Karpas-422 (cell line): Measurements from ENCODE around the gene KBTBD13. TPM values are rescaled to one million over a fixed set of nuclear protein-coding genes. Genes with fewer than 3 reads are reported as not detected.
A peak's percentile ranks its signal among the peaks of the same experiment; 100 is the strongest.
"Not testable (repeated sequence)": the region's sequence is repeated elsewhere in the genome, so short reads cannot be mapped to it uniquely, and the experiment has no call there.

Source experiments
- DNase-seq: peaks from one replicate; pipeline ENCODE4 v3.0.0-alpha.2; 2015
- H2AFZ ChIP-seq: fragments of 200-600 bp; sonication (generic); 2 replicates; pipeline ENCODE4 v1.6.1; 2014; ENCODE audit warnings: antibody characterized with exemption, low read length, mixed read lengths
- H3K27ac ChIP-seq: fragments of 200-600 bp; sonication (generic); 2 replicates; pipeline ENCODE4 v1.5.1; 2014; ENCODE audit warnings: mild to moderate bottlenecking, low read length, moderate library complexity
- H3K27me3 ChIP-seq: fragments of 200-600 bp; sonication (generic); 2 replicates; pipeline ENCODE4 v1.6.1; 2014; ENCODE audit warnings: low read length, mixed read lengths
- H3K36me3 ChIP-seq: fragments of 200-600 bp; sonication (generic); 2 replicates; pipeline ENCODE4 v1.6.1; 2014; ENCODE audit warnings: low read length, mixed read lengths; ENCODE audit not compliant: insufficient read depth
- H3K4me1 ChIP-seq: fragments of 200-600 bp; sonication (generic); 2 replicates; pipeline ENCODE4 v1.6.1; 2014; ENCODE audit warnings: mild to moderate bottlenecking, low read length, mixed read lengths
- H3K4me2 ChIP-seq: fragments of 200-600 bp; sonication (generic); 2 replicates; pipeline ENCODE4 v1.6.1; 2014; ENCODE audit warnings: low read length, low read depth, mild to moderate bottlenecking; ENCODE audit not compliant: poor library complexity, severe bottlenecking
- H3K4me3 ChIP-seq: fragments of 200-600 bp; sonication (generic); 2 replicates; pipeline ENCODE4 v1.5.1; 2014; ENCODE audit warnings: mild to moderate bottlenecking, antibody characterized with exemption, low read length, mixed read lengths
- H3K79me2 ChIP-seq: fragments of 200-600 bp; sonication (generic); 2 replicates; pipeline ENCODE4 v1.6.1; 2014; ENCODE audit warnings: mild to moderate bottlenecking, low read length, mixed read lengths
- H3K9ac ChIP-seq: fragments of 200-600 bp; sonication (generic); 2 replicates; pipeline ENCODE4 v1.6.0; 2014; ENCODE audit warnings: low read length
- H3K9me2 ChIP-seq: fragments of 200-600 bp; sonication (generic), shearing (Covaris generic); replicated peaks from 2 replicates; pipeline ENCODE4 v1.6.0; 2014; ENCODE audit warnings: mild to moderate bottlenecking, low read length, moderate library complexity; ENCODE audit not compliant: insufficient read depth
- H3K9me3 ChIP-seq: fragments of 300-700, 200-600 bp; sonication (generic); 2 replicates; pipeline ENCODE4 v1.6.1; 2014; ENCODE audit warnings: low read length, mixed read lengths
- H4K20me1 ChIP-seq: fragments of 200-600 bp; sonication (generic); 2 replicates; pipeline ENCODE4 v1.6.1; 2014; ENCODE audit warnings: mild to moderate bottlenecking, antibody characterized with exemption, low read length, low read depth; ENCODE audit not compliant: insufficient read depth
- total RNA-seq: library from RNA; depleted of rRNA; stranded (reverse); fragments of >200 nt; shearing (Covaris generic); gene quantifications from 2 replicates; pipeline ENCODE4 v1.2.3, GENCODE V29; 2014; ENCODE audit warnings: low replicate concordance

The KBTBD13 gene
- total RNA-seq, 1 experiment from 2014 or later = not detected

DNA sequence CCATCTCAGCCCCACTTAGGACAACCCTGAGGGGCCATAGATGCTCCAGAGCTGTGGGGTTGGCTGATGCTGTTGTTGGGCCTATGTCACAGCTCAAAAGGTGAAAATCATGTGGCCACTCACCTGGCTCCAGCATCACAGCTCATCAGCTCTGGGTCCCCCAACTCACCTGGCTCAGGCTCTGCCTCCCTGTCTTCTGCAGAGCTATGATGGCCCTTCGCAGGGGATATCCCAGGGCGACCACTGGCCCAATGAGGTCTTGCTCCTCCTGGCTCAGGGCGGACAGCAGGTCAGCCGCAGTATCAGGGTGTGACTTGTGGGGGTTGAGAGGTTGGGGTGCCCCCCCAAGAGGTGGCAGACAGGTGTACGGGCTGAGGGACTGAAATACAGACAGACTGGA lies 22.8 kb downstream of the KBTBD13 start:
- H3K4me1 ChIP-seq = no peaks in the 10 kb centered on the region
- no peaks in the 10 kb centered on the region for H3K9me3 ChIP-seq
- peaks cover 11% of the 10 kb centered on the region for H3K36me3 ChIP-seq
- H3K4me3 ChIP-seq = no peak overlapping the region
- no peaks in the 10 kb centered on the region for H3K9me2 ChIP-seq
- no peak overlapping the region for H2AFZ ChIP-seq
- no peaks in the 10 kb centered on the region for H4K20me1 ChIP-seq
- no peaks in the 10 kb centered on the region for H3K79me2 ChIP-seq
- no peak for DNase-seq
- no peak overlapping the region for H3K27ac ChIP-seq
- no peak overlapping the region for H3K4me2 ChIP-seq
- H3K27me3 ChIP-seq = no peaks in the 10 kb centered on the region
- H3K9ac ChIP-seq = no peak overlapping the region

DNA sequence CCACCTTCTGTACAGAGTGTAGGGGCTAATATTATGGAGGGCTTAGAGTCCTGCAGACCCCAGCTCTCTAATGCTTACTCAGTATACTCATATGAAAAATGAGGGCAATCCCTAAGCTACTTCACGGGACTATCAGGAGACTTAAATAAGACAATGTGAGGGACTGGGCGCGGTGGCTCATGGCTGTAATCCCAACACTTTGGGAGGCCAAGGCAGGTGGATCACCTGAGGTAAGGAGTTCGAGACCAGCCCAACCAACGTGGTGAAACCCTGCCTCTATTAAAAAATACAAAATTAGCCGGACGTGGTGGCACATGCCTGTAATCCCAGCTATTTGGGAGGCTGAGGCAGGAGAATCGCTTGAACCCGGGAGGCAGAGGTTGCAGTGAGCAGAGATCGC lies 23.3 kb downstream of the KBTBD13 start:
- H3K79me2 ChIP-seq, H2AFZ ChIP-seq, H3K9me2 ChIP-seq, DNase-seq, H3K27me3 ChIP-seq, H3K27ac ChIP-seq, H3K4me1 ChIP-seq, H3K9ac ChIP-seq, H3K4me2 ChIP-seq, H4K20me1 ChIP-seq, H3K4me3 ChIP-seq, H3K9me3 ChIP-seq: not testable (repeated sequence)
- H3K36me3 ChIP-seq = peaks cover 11% of the 10 kb centered on the region

DNA sequence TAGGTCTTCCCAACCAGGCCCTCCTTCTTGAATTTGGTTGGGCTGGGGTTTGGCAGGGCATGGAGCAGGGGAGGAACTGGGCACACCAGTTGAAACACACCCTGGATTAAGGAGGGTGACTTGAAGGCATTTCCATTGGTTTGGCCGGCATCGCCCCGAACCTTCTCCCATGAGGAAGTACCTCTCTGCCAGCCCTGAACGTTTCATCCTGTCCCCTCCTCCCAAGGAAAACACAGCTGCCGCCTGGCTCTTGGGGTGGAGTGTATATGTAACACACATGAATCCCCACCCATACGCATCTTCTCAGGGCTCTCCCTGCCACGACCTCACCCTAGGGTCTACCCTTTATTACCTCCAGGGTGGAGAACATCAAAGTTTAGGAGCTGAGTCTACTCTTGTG lies 23.9 kb downstream of the KBTBD13 start:
- Histone ChIP-seq H3K9me3 (no peaks in the 10 kb centered on the region), H3K4me1 (no peaks in the 10 kb centered on the region), H2AFZ (no peak overlapping the region), H3K79me2 (no peaks in the 10 kb centered on the region), H3K9ac (no peak overlapping the region), H3K4me2 (no peak overlapping the region), H3K27ac (no peak overlapping the region), H3K4me3 (no peak overlapping the region), H3K36me3 (peaks cover 11% of the 10 kb centered on the region), H4K20me1 (no peaks in the 10 kb centered on the region), H3K27me3 (no peaks in the 10 kb centered on the region), H3K9me2 (no peaks in the 10 kb centered on the region)
- DNase-seq = no peak

DNA sequence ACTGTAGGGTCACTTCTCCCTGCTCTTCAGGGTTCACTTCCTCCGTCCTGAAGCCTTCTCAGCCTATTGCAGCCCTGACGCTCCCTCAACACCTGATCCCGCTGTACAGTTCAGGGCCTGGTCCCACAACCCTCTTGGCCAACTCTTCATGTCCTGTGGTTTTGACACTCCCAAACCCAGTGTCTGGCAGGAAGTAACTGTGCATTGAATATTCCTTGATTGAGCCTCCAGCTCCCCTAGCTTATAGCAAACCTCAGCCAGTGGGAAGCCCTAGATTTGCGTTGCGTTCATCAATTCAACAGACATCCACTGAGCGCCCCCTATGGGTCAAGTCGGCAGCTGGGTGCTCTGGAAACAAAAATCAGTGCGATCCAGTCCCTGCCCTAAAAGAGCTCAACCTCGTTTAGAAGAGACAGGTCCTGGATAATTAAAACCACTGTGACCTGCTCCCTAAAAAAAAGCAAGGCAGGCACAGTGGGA lies 24.9 kb downstream of the KBTBD13 start:
- no peaks in the 10 kb centered on the region for H4K20me1 ChIP-seq
- no peak overlapping the region for H2AFZ ChIP-seq
- no peaks in the 10 kb centered on the region for H3K79me2 ChIP-seq
- no peak overlapping the region for H3K27ac ChIP-seq
- H3K9me3 ChIP-seq = no peaks in the 10 kb centered on the region
- H3K36me3 ChIP-seq = peaks cover 11% of the 10 kb centered on the region
- H3K4me2 ChIP-seq = no peak overlapping the region
- no peaks in the 10 kb centered on the region for H3K27me3 ChIP-seq
- no peak overlapping the region for H3K4me3 ChIP-seq
- no peaks in the 10 kb centered on the region for H3K9me2 ChIP-seq
- no peaks in the 10 kb centered on the region for H3K4me1 ChIP-seq
- no peak overlapping the region for H3K9ac ChIP-seq
- DNase-seq = peak; percentile 79

DNA sequence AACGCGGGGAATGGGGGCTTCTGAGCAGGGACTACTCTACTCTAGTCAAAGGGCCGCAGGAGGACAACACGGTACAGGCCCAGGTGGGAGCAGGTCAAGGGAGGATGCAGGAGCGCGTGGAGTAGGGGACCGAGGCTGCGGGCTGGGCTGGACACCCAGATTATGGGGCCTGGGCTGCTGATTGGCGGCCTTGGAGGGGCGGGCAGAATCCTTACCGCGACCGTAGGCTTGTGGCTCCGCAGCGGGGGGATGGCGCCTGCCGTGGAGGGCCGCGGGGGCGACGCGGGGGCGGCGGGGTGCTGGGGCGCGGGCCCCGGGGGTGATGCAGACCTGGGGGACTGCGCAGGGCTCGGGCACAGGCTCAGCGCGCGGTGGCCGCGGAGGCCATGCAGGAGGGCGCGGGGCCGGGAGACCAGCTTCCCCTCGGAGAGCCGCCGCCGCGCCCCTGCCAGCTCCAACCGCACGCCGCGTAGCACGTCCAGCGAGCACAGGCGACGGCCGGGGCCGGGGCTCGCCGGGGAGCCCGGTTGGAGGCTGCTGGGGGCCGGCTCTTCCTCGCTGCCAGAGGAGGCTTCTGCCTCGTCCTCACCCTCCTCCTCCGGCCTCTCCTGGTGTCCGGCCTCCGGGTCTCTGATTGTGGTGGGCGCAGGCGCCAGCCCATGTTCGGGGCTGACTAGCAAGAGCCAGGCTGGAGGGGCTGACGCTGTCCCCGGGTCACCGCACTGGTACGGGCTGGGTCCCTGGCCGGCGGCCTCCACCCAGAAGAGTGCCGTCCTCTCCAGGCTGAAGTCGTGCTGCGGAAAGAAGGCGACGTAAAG lies 25.6 kb downstream of the KBTBD13 start:
- Histone ChIP-seq H3K27ac (no peak overlapping the region), H3K9ac (no peak overlapping the region), H3K9me3 (no peaks in the 10 kb centered on the region), H3K4me2 (no peak overlapping the region), H2AFZ (no peak overlapping the region), H3K9me2 (no peaks in the 10 kb centered on the region), H4K20me1 (no peaks in the 10 kb centered on the region), H3K27me3 (no peaks in the 10 kb centered on the region), H3K36me3 (peaks cover 11% of the 10 kb centered on the region), H3K79me2 (no peaks in the 10 kb centered on the region), H3K4me1 (no peaks in the 10 kb centered on the region), H3K4me3 (no peak overlapping the region)
- DNase-seq = no peak

DNA sequence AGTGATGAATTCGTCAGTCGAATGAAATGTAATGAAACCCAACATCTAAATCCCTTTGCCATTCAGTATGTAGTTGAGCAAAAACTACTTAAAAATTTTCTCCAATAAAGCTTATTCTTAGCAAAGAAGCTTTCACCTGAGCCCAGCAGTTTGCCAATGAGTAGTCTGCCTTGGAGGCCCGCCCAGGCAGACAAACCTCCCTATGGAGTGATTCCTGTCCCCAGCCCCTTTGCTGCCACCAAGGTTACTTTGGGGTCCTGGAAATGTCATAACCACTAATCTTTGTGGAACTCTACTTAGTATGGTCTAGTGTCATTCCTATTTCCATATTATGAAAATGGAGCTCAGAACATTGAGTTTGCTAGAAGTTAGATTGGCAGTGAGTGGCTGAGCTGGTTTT lies 26.4 kb downstream of the KBTBD13 start:
- Histone ChIP-seq H3K9me2 (no peaks in the 10 kb centered on the region), H2AFZ (no peak overlapping the region), H3K4me3 (no peak overlapping the region), H3K27me3 (no peaks in the 10 kb centered on the region), H3K36me3 (peaks cover 14% of the 10 kb centered on the region), H3K9me3 (no peaks in the 10 kb centered on the region), H3K4me1 (no peaks in the 10 kb centered on the region), H3K79me2 (no peaks in the 10 kb centered on the region), H3K4me2 (no peak overlapping the region), H3K27ac (no peak overlapping the region), H3K9ac (no peak overlapping the region), H4K20me1 (no peaks in the 10 kb centered on the region)
- DNase-seq = no peak

DNA sequence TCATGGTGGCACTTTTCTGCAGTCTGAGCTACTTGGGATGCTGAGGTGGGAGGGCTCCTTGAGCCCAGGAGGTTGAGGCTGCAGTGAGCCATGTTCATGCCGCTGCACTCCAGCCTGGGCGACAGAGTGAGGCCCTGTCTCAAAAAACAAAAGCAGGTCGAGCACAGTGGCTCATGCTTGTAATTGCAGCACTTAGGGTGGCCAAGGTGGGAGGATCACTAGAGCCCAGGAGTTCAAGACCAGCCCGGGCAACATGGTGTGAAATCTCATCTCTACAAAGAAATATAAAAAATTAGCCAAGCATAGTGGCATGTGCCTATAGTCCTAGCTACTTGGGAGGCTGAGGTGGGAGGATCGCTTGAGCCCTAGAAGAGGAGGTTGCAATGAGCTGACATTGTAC lies 28.5 kb downstream of the KBTBD13 start:
- Histone ChIP-seq H3K9ac (no peak overlapping the region), H3K79me2 (no peaks in the 10 kb centered on the region), H3K4me3 (no peak overlapping the region), H3K4me1 (no peaks in the 10 kb centered on the region), H3K9me2 (no peaks in the 10 kb centered on the region), H3K27ac (no peak overlapping the region), H3K4me2 (no peak overlapping the region), H3K27me3 (no peaks in the 10 kb centered on the region), H3K36me3 (peaks cover 11% of the 10 kb centered on the region; the same call in 1 of the 2 replicates), H2AFZ (no peak overlapping the region), H3K9me3 (no peaks in the 10 kb centered on the region), H4K20me1 (no peaks in the 10 kb centered on the region)
- no peak for DNase-seq

DNA sequence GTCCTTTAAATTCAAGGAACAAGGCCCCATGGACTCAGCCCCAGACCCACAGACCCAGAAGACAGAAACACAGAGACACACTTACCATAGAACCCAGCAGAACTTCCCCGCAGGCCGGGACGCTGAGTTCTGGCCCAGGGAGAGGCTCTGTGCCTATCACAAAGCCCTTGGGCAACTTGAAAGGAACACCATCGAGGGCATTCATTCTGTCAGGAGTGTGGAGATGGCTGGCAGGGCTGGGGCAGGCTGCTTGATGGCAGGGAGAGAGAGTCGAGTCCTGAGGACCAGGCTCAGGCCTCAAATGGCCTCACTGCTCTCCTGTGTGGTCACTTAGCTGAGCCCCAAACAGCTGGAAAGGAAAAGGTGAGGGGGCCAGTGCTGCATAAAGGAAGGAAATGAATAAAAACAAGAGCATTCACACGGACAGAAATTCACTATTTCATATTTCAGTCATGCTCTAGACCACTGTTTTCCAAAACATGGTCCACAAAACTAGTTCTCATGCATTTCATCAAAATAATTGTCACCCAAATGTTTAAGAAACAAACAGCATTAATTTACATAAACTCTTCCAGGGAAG lies 29.6 kb downstream of the KBTBD13 start:
- Histone ChIP-seq H2AFZ (no peak overlapping the region), H3K4me2 (no peak overlapping the region), H3K4me1 (no peaks in the 10 kb centered on the region), H3K9me3 (no peaks in the 10 kb centered on the region), H4K20me1 (no peaks in the 10 kb centered on the region), H3K4me3 (no peak overlapping the region), H3K27me3 (no peaks in the 10 kb centered on the region), H3K9ac (no peak overlapping the region), H3K79me2 (no peaks in the 10 kb centered on the region), H3K27ac (no peak overlapping the region), H3K9me2 (no peaks in the 10 kb centered on the region), H3K36me3 (peaks cover 7% of the 10 kb centered on the region; the same call in 1 of the 2 replicates)
- DNase-seq = no peak
